H9 (cell line): ENCODE measurements around the gene NFXL1. TPM values are rescaled to one million over a fixed set of nuclear protein-coding genes. Genes with fewer than 3 reads are reported as not detected.

ENCODE experiments used
- DNase-seq: peaks from one replicate; pipeline ENCODE4 v3.0.0-alpha.2; 2017
- H2AFZ ChIP-seq: one replicate; pipeline ENCODE4 v1.6.1; 2013; ENCODE audit warnings: mild to moderate bottlenecking, low read length, control low read depth, moderate library complexity
- H2AK5ac ChIP-seq: 2 replicates; pipeline ENCODE4 v1.6.1; 2013; ENCODE audit warnings: low read length, control low read depth, mixed read lengths; ENCODE audit not compliant: insufficient read length
- H2BK120ac ChIP-seq: one replicate; pipeline ENCODE4 v1.6.1; 2013; ENCODE audit warnings: low read depth, mild to moderate bottlenecking, low read length, control low read depth, inconsistent platforms; ENCODE audit not compliant: poor library complexity, severe bottlenecking
- H2BK12ac ChIP-seq: 2 replicates; pipeline ENCODE4 v1.6.1; 2013; ENCODE audit warnings: low read length, control low read depth, mixed read lengths, low read depth; ENCODE audit not compliant: insufficient read length
- H2BK15ac ChIP-seq: 2 replicates; pipeline ENCODE4 v1.6.1; 2013; ENCODE audit warnings: low read depth, low read length, control low read depth
- H2BK20ac ChIP-seq: one replicate; pipeline ENCODE4 v1.6.1; 2013; ENCODE audit warnings: low read depth, mild to moderate bottlenecking, low read length, control low read depth, inconsistent platforms; ENCODE audit not compliant: poor library complexity, severe bottlenecking
- H2BK5ac ChIP-seq: 2 replicates; pipeline ENCODE4 v1.6.1; 2013; ENCODE audit warnings: low read length, control low read depth, mixed read lengths; ENCODE audit not compliant: insufficient read length
- H3K14ac ChIP-seq: 2 replicates; pipeline ENCODE4 v1.6.1; 2013; ENCODE audit warnings: low read length, control low read depth; ENCODE audit not compliant: insufficient read depth
- H3K18ac ChIP-seq: 2 replicates; pipeline ENCODE4 v1.6.1; 2013; ENCODE audit warnings: low read depth, mild to moderate bottlenecking, mixed read lengths, low read length, control low read depth; ENCODE audit not compliant: insufficient read length
- H3K23ac ChIP-seq: 2 replicates; pipeline ENCODE4 v1.6.1; 2013; ENCODE audit warnings: low read length, control low read depth, mixed read lengths, low read depth; ENCODE audit not compliant: insufficient read length
- H3K23me2 ChIP-seq: 2 replicates; pipeline ENCODE4 v1.6.1; 2013; ENCODE audit warnings: low read depth, mild to moderate bottlenecking, mixed read lengths, low read length, control low read depth; ENCODE audit not compliant: insufficient read length, poor library complexity, severe bottlenecking
- H3K27ac ChIP-seq: 2 replicates; pipeline ENCODE4 v1.5.1; 2013; ENCODE audit warnings: low read length, control low read depth, mixed read lengths, low read depth; ENCODE audit not compliant: insufficient read length
- H3K27me3 ChIP-seq: 2 replicates; pipeline ENCODE4 v1.6.1; 2013; ENCODE audit warnings: low read length, control low read depth, inconsistent platforms; ENCODE audit not compliant: insufficient read depth
- H3K4ac ChIP-seq: 2 replicates; pipeline ENCODE4 v1.6.1; 2013; ENCODE audit warnings: low read depth, mild to moderate bottlenecking, control low read depth, inconsistent platforms, low read length, moderate library complexity
- H3K4me1 ChIP-seq: 2 replicates; pipeline ENCODE4 v1.6.1; 2013; ENCODE audit warnings: low read length, control low read depth, inconsistent platforms; ENCODE audit not compliant: insufficient read depth
- H3K4me2 ChIP-seq: 2 replicates; pipeline ENCODE4 v1.6.1; 2013; ENCODE audit warnings: low read length, control low read depth, mixed read lengths; ENCODE audit not compliant: insufficient read length, insufficient read depth
- H3K56ac ChIP-seq: 2 replicates; pipeline ENCODE4 v1.6.1; 2013; ENCODE audit warnings: low read depth, mild to moderate bottlenecking, mixed read lengths, low read length, control low read depth; ENCODE audit not compliant: insufficient read length
- H3K79me1 ChIP-seq: 2 replicates; pipeline ENCODE4 v1.6.1; 2013; ENCODE audit warnings: low read depth, mild to moderate bottlenecking, moderate library complexity, low read length, control low read depth, inconsistent platforms; ENCODE audit not compliant: insufficient read depth, poor library complexity, severe bottlenecking
- H3K79me2 ChIP-seq: 2 replicates; pipeline ENCODE4 v1.6.1; 2013; ENCODE audit warnings: low read length, control low read depth, inconsistent platforms; ENCODE audit not compliant: insufficient read depth
- H3K9ac ChIP-seq: 2 replicates; pipeline ENCODE4 v1.6.1; 2013; ENCODE audit warnings: low read length, control low read depth, mixed read lengths; ENCODE audit not compliant: insufficient read length; ENCODE audit errors: extremely low read depth
- H3K9me3 ChIP-seq: one replicate; pipeline ENCODE4 v1.6.1; 2013; ENCODE audit warnings: low read depth, low read length, inconsistent platforms; ENCODE audit not compliant: control insufficient read depth
- H3T11ph ChIP-seq: one replicate; pipeline ENCODE4 v1.6.1; 2013; ENCODE audit warnings: mild to moderate bottlenecking, low read length, control low read depth, inconsistent platforms
- H4K20me1 ChIP-seq: one replicate; pipeline ENCODE4 v1.6.1; 2013; ENCODE audit not compliant: control insufficient read depth, insufficient read length, insufficient read depth
- H4K5ac ChIP-seq: 2 replicates; pipeline ENCODE4 v1.6.1; 2013; ENCODE audit warnings: low read depth, mild to moderate bottlenecking, mixed read lengths, low read length, control low read depth; ENCODE audit not compliant: insufficient read length
- H4K8ac ChIP-seq: replicated peaks from 2 replicates; pipeline ENCODE4 v1.6.1; 2013; ENCODE audit warnings: low read length, control low read depth, mixed read lengths, low read depth; ENCODE audit not compliant: insufficient read length
- H4K91ac ChIP-seq: 2 replicates; pipeline ENCODE4 v1.6.1; 2013; ENCODE audit warnings: low read depth, mild to moderate bottlenecking, moderate library complexity, mixed read lengths, low read length, control low read depth; ENCODE audit not compliant: insufficient read length
- H3K27ac Mint-ChIP-seq, 3 experiments: 2 replicates in 2 of 3; 3 replicates in 1 of 3; pipeline ENCODE4 v1.8.0; 2020 to 2021; ENCODE audit warnings: mixed read lengths in 3 of 3, mild to moderate bottlenecking in 1 of 3, moderate library complexity in 1 of 3
- H3K27me3 Mint-ChIP-seq: 2 replicates; pipeline ENCODE4 v1.8.0; 2021; ENCODE audit warnings: low read depth, mild to moderate bottlenecking, moderate library complexity, mixed read lengths
- H3K36me3 Mint-ChIP-seq, 3 experiments: 2 replicates in 2 of 3; 3 replicates in 1 of 3; pipeline ENCODE4 v1.8.0; 2020 to 2021; ENCODE audit warnings: low read depth in 3 of 3, mixed read lengths in 3 of 3; ENCODE audit not compliant: insufficient read depth in 1 of 3
- H3K4me1 Mint-ChIP-seq, 2 experiments: 2 replicates each; pipeline ENCODE4 v1.8.0; 2020; ENCODE audit warnings: mixed read lengths in 2 of 2
- H3K4me3 Mint-ChIP-seq, 2 experiments: 2 replicates in 1 of 2; 3 replicates in 1 of 2; pipeline ENCODE4 v1.8.0; 2020 to 2021; ENCODE audit warnings: mild to moderate bottlenecking in 2 of 2, mixed read lengths in 2 of 2, moderate library complexity in 1 of 2
- H3K9me3 Mint-ChIP-seq, 2 experiments: 2 replicates in 1 of 2; 3 replicates in 1 of 2; pipeline ENCODE4 v1.8.0; 2020; ENCODE audit warnings: mild to moderate bottlenecking in 2 of 2, mixed read lengths in 2 of 2, moderate library complexity in 1 of 2
- total RNA-seq: library from RNA; stranded (reverse); gene quantifications from 2 replicates; pipeline ENCODE4 v1.2.1, GENCODE V29; 2021
- TF ChIP-seq, protein P1 (sequence below): fragments of 200-600 bp; sonication (generic); conservative IDR thresholded peaks from 3 replicates; pipeline ENCODE4 v1.8.0; 2021; ENCODE audit warnings: antibody characterized with exemption, mild to moderate bottlenecking

The NFXL1 gene
- total RNA-seq, 1 experiment from 2014 or later: 33.8 TPM

- Histone ChIP-seq H2AK5ac (no peak overlapping the region), H3K4ac (no peak overlapping the region), H3K27ac (no peak overlapping the region), H3K18ac (no peak overlapping the region), H2BK20ac (no peak overlapping the region), H3T11ph (no peak overlapping the region), H2BK120ac (no peak overlapping the region), H2BK12ac (no peak overlapping the region), H4K91ac (no peak overlapping the region), H3K9ac (no peak overlapping the region), H3K4me1 (no peaks in the 10 kb centered on the region), H2BK5ac (no peak overlapping the region), H3K9me3 (no peaks in the 10 kb centered on the region), H3K14ac (no peak overlapping the region), H3K56ac (no peak overlapping the region), H3K23me2 (no peaks in the 10 kb centered on the region), H4K20me1 (no peaks in the 10 kb centered on the region), H2BK15ac (no peak overlapping the region), H3K23ac (no peak overlapping the region), H3K27me3 (no peaks in the 10 kb centered on the region), H3K4me2 (no peak overlapping the region), H3K79me2 (no peaks in the 10 kb centered on the region), H3K79me1 (no peaks in the 10 kb centered on the region), H4K5ac (no peak overlapping the region), H4K8ac (no peak overlapping the region), H2AFZ (no peak overlapping the region)
- Mint-ChIP-seq H3K4me3 (no peak overlapping the region), H3K9me3 (peaks cover 0 to 9% of the 10 kb centered on the region in 2 experiments; a peak in 2 of 5 replicates), H3K27ac (no peak overlapping the region), H3K36me3 (peaks cover 53 to 73% (median 68%) of the 10 kb centered on the region in 3 experiments), H3K27me3 (no peaks in the 10 kb centered on the region), H3K4me1 (no peaks in the 10 kb centered on the region)
- TF ChIP-seq, protein P1, sequence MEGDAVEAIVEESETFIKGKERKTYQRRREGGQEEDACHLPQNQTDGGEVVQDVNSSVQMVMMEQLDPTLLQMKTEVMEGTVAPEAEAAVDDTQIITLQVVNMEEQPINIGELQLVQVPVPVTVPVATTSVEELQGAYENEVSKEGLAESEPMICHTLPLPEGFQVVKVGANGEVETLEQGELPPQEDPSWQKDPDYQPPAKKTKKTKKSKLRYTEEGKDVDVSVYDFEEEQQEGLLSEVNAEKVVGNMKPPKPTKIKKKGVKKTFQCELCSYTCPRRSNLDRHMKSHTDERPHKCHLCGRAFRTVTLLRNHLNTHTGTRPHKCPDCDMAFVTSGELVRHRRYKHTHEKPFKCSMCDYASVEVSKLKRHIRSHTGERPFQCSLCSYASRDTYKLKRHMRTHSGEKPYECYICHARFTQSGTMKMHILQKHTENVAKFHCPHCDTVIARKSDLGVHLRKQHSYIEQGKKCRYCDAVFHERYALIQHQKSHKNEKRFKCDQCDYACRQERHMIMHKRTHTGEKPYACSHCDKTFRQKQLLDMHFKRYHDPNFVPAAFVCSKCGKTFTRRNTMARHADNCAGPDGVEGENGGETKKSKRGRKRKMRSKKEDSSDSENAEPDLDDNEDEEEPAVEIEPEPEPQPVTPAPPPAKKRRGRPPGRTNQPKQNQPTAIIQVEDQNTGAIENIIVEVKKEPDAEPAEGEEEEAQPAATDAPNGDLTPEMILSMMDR: no peak
- DNase-seq: no peak
Observed at GRCh38 chr4:47876310-47876709, 38.1 kb downstream of the NFXL1 start.
